Measurements from ENCODE around the gene SEPTIN12.

DNA sequence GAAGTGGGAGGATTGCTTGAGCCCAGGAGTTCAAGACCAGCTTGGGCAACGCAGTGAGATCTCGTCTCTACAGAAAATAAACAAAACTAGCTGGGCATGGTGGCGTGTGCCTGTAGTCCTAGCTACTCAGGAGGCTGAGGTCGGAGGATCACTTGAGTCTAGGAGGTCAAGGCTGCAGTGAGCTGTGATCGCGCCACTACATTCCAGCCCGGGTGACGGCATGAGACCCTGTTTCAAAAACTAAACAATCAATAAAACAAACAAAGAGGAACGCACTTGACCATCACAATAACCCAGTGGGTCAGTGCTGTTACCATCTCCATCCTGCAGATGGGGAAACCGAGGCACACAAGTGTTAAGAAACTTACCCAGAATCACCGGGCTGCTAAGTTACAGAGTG is 34.9 kb downstream of the SEPTIN12 start:
- TF ChIP-seq EZH2phosphoT487 (IDR thresholded peaks at IDR 0.05; ENCODE audit: borderline replicate concordance) = no peak
- TF ChIP-seq, protein P1, sequence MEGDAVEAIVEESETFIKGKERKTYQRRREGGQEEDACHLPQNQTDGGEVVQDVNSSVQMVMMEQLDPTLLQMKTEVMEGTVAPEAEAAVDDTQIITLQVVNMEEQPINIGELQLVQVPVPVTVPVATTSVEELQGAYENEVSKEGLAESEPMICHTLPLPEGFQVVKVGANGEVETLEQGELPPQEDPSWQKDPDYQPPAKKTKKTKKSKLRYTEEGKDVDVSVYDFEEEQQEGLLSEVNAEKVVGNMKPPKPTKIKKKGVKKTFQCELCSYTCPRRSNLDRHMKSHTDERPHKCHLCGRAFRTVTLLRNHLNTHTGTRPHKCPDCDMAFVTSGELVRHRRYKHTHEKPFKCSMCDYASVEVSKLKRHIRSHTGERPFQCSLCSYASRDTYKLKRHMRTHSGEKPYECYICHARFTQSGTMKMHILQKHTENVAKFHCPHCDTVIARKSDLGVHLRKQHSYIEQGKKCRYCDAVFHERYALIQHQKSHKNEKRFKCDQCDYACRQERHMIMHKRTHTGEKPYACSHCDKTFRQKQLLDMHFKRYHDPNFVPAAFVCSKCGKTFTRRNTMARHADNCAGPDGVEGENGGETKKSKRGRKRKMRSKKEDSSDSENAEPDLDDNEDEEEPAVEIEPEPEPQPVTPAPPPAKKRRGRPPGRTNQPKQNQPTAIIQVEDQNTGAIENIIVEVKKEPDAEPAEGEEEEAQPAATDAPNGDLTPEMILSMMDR (conservative IDR thresholded peaks at IDR 0.05; ENCODE audit: low read length) = no peak
